HG02798 (cell line): Measurements from ENCODE around the gene INPP5B.
A peak's percentile ranks its signal among the peaks of the same experiment; 100 is the strongest.

Experiments
- ATAC-seq: cut with Tn5 transposase; IDR thresholded peaks from one replicate; pipeline ENCODE4 v1.9.1; 2021; ENCODE audit warnings: mild to moderate bottlenecking; ENCODE audit not compliant: unreplicated experiment, poor library complexity

Gene INPP5B

DNA sequence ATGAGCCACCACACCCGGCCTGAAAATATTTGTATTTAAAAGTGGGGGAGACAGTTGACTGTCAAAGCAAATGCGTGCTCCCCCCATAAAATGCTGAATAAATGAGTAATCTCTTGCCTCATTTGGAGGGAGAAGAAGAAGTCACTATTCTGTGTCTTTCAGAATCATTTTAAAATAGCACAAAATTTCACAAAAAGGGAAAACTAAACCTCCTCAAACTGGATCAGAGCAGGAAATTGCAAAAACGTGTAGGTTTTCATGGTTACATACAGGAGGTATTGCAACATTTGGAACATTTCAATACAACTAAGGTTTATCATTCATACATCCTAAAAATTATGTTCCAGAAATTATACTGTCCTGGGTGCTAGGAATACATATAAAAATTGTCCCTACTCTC is 101.1 kb downstream of the INPP5B start:
- no peak for ATAC-seq

DNA sequence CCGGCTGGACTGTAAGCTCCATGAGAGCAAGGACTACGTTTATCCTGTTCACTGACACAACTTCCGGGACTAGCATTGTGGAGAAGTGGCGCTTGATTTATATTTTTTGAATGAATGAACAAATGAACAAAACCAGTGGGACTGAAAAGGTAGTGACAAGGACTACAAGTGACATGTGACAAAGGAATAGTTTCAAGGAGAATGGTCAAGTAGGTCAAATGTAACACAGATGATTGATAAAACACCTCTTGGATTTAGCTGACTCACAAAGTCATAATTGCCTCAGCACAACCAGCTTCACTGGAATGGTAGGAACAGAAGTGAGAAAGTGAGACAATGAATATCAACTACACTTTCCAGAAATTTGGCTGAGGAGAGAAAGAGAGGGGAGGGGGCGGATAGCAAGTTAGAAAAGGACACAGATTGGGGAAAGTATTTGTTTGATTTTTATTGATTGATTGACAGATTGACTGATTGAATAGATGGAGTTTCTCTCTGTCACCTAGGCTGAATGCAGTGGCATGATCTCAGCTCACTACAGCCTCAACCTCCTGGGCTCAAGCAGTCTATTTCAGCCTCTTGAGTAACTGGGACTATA is 101.7 kb downstream of the INPP5B start:
- no peak for ATAC-seq

DNA sequence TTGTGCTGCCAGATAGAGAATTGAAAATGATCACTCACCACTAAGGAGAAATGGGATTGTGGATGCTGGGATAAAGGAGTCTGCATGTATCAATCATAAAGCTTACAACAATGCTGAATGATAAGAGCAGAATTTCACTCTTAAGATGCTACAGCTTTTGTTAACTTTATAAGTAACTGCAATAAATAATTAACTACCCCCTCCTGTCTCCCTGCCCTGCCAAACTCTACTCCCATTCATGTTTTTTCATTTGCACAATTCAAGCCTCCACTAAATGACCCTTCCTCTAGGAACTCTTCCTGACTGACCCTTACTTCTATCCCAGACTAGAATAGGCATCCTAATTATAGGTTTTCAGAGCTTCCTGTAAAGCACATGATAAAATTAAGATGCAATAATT is 102.3 kb downstream of the INPP5B start:
- ATAC-seq: no peak

DNA sequence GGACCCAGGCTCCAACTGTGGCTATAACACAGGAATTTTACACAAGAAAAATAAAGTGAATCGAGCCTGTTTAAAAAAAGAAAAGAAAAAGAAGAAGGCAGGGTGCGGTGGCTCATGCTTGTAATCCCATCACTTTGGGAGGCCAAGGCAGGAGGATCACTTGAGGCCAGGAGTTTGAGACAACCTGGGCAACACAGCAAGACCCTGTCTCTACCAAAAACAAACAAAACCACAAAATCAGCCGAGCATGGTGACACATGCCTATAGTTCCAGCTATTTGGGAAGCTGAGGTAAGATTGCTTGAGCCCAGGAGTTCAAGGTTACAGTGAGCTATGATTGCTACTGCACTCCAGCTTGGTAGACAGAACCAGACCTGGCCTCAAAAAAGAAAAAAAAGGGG is 105.2 kb downstream of the INPP5B start:
- ATAC-seq: no peak

DNA sequence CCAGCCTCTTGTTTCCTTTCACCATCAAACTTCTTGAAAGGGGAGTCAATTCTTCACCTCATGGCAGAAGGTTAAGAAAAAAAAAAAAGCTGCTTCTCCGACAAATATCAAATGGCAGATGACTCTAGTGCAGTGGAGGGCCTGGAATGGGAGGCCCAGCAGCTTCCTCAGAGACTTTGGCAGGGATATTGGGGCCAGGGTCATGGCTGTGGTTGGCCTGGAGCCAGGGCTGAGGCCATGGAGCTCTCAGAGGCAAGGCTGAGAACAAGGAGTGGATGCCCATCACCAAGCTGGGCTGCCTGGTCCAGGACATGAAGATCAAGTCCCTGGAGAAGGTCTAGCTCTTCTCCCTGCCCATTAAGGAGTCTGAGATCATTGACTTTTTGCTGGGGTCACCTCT is 106.1 kb downstream of the INPP5B start:
- ATAC-seq: no peak

DNA sequence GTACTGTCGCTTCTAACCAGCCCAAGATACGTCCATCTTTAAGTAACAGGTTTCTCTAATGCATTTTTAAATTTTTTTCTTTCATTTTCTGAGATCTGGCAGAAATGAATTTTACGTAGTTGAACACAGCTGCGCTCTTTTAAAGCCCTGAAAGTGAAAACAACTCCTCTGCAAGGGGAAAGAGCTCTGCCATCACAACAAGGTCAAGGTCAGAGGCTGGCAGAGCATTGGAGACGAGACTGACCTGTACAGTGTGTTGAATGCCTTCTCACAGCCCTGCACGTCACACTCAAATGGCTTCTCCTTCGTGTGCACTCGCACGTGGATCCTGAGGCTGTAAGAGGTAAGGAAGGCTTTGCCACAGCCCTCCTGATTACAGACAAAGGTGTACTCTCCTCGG is 107.2 kb downstream of the INPP5B start:
- ATAC-seq: no peak

DNA sequence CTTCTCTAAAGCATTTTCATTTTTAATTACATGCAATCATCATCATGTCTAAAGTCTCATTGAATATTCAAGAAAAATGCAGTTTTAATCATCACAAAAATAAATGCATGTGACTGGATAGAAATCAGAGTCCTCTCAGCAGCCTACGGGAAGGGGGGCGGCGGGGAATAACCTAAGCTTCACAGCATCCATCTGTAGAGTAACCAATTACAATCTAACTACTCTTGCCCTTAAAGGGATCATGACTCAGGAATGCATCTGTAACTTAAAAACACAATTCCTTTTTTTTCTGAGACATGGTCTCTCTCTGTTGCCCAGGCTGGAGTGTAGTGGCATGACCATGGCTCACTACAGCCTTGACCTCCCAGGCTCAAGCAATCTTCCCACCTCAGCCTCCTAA is 110.1 kb downstream of the INPP5B start:
- ATAC-seq: no peak

DNA sequence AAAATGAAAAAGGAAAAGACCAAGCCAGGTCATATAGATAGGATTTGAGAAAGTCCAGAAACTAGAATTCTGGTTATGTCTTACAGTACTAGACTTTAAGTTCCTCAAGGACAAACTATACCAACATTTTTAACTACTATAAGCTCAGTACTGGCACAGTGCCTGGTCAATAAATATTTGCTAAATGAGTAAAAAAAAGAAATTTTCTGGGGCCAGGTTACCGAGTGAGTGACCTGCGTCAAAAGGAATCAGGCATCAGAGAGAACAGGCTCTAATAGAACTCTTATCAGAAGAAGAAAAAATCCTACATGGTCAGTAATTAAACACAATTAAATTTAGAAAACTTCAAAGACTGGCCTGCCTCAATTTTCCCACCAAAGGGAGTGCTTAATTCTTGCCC is 115.0 kb downstream of the INPP5B start:
- no peak for ATAC-seq

DNA sequence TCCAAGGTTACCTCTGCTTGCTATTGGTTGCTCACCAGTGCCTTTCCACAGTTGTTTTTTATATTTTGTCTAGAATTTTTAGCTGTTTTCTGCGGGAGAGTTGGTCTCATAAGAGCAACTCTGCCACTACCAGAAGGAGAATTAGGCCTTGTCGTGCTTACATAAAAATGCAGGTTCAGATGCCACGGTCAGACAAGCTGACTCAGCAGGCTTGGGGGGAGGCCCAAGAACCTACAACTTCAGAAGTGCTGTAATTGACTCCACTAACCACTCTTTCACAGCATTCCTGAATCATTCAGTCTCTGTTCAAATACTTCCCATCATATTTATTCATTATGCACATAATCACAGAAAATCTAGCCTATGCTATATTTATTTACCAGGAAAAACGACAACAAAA is 115.7 kb downstream of the INPP5B start:
- ATAC-seq: no peak

DNA sequence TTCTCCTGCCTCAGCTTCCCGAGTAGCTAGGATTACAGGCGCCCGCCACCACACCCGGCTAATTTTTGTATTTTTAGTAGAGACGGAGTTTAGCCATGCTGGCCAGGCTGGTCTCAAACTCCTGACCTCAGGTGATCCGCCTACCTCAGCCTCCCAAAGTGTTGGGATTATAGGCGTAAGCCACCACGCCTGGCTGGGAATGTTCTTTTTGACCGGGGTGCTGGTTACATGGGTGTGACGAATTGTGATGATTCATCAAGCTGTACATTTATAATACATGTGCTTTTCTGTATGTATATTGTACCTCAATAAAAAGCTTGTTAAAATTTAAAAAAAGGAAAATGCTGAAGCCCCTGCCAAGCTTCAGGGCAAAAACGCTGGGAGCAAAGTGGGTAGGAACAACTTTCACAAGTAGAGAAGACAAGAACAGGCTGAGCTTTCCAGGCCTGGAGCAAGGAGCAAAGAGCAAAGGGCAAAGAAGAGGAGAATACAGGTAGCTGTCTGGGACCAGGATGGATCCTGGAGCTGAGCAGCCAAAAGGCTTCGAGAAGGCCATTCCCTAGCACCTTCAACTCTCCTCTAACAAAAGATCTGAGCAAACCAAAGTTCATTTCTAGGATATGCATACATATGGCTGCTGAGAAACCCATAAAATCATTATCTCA is 118.3 kb downstream of the INPP5B start:
- no peak for ATAC-seq

DNA sequence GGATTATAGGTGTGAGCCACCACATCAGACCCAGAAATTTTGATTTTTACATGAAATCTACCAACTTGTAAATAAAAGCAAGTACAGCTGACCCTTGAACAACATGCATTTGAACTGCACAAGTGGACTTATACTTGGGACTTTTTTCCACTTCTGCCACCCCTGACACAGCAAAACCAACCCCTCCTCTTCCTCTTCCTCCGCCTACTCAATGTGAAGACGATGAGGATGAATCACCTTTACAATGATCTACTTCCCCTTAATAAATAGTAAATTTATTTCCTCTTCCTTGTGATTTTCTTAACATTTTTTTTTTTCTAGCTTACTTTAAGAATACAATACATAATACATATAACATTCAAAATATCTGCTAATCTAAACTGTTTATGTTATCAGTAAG is 121.3 kb downstream of the INPP5B start:
- no peak for ATAC-seq

DNA sequence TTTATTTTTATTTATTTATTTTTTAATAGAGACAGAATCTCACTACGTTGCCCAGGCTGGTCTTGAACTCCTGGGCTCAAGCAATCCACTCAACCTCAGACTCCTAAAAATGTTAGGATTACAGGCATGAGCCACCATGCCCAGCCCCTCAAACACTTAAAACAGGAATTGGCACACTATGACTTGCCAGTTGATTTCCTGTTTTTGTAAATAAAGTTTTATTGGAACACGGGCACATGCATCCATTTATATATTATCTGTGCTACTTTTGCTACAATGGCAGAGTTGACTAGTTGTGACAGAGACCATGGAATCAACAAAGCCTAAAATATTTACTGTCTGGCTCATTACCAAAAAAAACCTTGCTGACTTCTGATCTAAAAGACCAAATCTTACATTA is 122.9 kb downstream of the INPP5B start:
- ATAC-seq: no peak

DNA sequence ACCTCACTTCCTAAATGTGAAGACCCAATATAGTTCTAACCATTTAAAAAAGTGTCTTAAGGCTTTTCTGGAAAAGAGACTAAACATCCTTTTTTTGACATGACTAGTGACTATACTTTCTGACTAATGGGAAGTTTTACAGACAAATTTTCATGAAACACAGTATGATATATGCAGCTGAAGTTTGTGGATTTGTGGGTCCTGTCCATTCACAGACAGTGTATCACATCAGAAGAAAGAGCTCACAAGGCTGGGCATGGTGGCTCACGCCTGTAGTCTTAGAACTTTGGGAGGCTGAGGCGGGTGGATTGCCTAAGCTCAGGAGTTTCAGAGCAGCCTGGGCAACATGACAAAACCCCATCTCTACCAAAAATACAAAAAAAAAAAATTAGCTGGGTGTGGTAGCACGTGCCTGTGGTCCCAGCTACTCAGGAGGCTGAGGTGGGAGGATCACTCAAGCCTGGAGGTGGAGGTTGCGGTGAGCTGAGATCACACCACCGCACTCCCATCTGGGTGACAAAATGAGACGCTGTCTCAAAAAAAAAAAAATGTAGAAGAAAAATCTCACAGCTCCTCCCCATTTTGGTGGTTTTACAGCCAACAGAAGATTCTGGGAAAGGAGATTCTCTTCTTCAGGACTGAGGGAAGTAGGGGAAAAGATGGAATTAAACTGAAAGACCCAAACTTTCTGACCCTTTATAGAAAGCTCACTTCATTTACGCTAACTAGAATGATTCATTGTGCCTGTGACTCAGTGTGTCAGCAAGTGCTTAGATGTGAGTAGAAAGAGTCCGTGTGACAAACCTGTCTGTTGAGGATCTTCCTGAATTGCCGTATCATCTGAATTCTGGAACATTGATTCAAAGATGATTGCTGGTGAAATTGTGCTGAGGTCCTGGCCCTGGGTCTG is 123.7 kb downstream of the INPP5B start:
- ATAC-seq: no peak

DNA sequence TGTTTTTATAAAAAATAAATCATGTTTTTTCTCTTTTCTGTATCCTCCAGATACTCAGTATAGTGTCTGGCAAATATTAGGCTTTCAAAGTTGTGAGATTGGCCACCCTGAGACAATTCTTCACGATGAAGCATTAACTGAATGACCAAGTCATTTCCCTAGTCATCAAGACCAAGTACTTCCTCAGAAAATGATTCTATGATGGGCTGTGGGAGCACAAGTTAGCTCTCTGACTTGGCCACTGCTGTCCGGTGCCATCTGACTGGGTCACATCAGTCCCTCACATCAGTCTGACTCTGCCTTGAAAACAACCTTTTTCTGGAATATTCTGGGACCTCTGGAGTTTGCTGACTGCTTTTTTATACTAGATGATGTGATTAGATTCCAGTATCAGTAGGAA is 125.4 kb downstream of the INPP5B start:
- no peak for ATAC-seq

DNA sequence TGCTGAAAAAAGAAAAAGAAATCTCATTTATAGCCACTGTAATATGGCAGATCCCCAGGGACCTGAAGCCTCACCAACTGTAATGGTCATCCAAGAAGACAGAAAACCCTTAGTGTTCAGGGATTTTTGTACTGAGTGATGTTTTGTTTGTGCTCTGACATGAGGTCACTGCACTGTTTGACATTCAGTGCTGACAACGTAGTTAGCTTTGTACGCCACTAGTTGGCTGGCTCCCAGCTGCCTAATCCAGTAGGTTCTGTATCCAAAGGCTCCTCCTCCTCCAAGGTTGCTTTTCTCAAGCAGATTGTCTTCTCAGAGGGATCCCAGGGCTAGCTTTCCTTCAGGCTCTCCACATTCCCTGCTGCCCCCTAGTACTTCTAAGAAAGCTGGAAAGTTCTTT is 129.4 kb downstream of the INPP5B start:
- ATAC-seq: no peak

DNA sequence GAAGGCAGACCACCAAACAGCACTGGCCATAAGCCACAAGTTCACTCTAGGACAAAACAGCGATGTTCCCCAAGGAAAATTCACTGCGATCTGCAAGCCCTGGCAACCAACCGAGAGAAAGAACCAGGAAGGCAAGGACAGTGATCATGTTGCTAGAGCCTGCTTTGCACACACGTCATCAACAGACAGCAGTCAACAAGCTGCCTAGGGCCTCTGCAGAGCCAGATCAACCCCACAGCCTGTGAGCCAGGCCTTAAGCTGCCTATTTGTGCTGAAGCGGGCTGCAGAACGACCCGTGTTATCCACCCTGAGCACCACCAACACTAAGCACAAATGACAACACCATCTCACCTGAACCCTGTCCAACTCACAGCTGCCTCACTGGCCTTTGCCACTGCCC is 132.6 kb downstream of the INPP5B start:
- no peak for ATAC-seq

DNA sequence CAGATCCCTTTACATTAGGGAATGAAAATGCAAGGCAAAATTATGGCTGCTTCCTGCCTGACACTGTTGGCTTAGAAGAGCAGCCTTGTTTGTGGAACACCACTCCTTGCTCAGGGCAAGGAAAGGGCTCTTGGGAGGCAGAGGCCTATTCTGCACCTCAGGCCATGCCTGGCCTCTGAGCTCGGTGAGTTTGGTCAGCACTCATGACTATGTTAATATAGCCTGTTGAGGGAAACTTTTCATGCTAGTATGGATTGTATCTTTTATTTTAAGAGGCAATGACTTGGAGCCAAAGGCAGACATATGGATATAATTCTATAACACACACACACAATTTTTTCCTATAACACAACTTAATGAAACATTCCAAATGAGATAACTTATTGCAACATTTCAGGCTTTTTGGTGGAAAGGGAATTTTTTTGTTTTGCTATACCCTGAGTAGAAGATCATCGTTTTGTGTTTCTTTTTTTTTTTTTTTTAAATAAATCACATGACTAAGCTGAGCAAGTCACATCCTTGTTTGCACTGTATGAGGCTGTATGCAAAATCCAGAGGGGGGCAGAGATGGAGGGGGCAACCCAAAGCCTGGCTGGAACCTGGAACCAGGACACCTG is 133.2 kb downstream of the INPP5B start:
- no peak for ATAC-seq

DNA sequence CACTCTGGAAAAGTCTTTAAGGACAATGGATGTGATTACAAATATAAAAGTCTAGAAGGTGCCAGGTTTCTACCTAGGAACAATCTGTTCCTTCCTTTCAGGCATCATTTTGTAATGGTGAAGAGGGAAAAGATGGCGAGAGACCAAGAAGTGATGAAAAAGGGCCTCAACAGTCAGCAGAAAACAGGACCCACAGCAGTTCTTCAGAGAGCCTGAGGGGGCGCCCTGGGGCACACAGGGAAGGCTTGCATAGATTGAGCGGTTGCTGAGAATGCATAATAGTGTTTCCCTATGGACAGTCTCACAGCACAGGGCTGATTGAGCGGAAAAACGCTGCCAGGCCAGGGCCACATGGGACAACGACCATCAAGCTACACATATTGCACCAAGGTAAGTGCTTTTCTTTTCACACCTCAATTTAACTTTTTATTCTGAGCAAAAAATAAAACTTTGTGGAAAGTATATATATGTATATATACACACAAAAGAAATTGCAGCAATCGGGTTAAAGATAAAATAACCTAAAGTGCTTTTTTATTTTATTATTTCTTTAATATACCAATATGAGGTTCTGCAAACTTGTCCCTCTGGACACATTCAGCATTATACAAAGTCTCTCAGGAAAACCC is 135.7 kb downstream of the INPP5B start:
- ATAC-seq: peak; percentile 19
